GM21447 (cell line): ENCODE measurements around the gene TNS1.

ENCODE experiments used
- ATAC-seq: cut with Tn5 transposase; IDR thresholded peaks from one replicate; pipeline ENCODE4 v1.9.1; 2021; ENCODE audit not compliant: unreplicated experiment

TNS1 gene

DNA sequence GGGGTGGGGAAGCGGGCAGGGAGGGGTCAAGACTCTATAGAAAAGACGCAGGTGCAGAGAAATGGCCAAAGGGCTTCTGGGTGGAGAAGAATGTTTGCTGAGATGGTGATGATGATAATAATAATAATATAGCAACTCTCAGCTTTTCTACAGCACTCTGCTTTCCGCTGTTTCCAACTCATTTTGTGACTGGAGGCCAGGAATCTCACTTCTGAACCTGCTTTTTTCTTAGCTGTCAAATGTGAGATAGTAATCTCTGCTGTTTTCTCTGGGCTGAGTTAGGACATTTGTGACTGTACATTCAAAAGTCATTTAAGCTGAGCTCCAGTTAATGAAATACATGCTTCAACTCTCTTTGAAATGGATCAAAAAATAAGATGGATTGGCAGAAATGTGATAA is 58.4 kb downstream of the TNS1 start:
- ATAC-seq: no peak

DNA sequence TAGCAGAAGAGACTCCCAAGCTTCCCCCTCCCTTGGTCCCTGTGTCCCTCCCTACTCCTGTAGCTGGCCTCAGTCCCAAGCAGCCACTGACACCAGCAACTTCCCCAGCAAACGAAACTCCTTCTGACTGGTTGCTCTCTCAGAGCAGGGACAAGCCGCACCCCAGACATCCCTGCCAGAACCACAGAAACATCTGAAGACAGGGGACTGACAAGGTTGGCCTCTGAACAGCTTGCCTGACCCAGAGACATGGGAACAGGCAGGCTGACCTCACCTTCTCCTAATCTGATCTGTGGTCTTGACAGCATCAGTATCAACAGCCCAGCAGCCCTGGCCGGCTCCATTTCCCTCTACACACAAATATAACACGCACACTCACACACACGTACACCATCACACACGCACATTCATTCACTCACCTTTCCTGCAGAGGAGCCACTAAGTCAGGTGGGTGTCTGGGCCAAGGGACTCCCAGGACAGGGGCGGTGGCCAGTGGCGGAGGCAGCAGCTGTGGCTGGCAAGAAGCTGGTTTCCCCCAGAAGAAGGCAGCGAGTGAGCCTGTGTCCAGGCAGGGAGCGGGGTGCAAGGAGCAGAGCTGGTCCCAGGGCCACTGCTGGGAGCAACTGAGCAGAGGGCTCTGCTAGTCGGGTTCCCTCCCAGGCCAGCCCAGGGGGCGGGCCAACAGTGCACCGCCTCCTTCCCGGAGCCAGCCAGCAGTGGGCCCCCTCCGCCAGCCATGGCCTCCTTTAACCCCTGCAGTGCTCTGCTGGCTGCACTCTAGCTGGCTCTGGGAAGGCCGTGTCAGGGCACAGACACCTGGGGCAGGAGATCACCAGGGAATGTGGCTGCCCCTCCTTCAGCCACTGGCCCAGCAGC is 59.1 kb downstream of the TNS1 start:
- ATAC-seq: no peak

DNA sequence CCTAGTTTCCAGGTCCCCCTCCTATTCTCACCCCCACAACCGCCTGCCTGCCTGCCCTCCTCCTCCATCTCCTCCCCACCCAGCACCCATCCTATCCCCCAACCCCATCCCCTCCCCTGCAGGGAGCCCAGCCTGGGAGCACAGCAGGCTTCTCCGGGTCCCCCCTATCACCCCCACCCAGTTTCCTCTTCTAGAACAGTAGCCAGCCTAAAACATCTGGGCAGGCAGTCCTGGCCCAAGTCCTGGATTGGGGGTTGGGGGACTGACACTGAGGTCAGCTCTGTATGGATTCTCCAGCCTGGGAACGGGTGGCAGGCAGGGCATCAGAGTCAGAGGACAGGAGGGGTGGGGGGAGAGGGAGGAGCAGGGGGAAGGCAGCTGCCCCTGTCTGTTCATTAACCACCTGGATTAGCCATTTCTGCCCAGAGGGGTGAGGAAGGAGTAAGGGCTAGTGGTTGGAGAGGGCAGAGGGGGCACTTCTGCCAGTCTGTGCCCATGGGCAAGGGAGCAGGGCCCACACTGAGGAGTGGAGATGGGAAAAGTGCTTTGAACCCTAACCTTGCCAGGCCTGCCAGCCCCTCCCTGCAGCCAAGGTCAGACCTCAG is 60.0 kb downstream of the TNS1 start:
- ATAC-seq: no peak

DNA sequence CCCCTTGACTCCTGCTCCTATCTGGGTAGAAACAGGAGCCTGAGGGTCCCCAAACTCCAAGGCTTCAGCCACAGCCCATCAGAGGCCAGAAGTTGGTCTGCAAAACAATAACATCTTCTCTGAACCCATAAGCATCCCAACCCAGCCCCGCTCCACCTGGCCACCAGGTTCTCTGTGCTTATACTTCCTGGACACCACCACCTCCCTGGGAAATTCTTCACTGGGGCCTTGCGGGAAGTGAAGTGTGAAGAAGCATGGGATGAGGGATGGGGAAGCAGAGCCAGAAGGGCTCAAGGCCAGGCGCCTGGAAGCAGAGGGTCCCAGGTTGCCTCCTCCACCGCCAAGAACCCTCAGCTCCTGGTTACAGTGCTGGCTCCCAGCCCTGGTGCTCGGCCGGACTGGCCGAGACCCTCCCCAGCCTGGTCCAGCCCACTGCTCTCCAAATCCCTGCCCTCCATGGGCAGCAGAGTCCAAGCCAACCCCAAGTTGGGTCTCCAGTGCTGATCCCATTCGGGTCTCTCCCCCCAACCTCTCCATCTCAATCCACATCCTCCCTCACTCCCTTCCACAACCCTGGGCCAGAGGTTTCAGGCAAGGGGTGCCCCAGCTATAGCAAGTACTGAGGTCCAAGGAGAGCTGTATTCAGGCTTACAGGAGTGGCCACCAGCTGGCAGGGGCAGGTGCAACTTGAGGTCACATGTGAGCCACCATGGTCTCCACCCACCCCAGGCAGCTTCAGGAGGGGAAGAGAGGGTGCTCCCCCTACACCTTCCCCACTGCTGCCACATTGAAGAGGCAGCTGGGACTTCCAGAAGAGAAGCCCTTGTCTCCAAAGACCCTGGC is 60.7 kb downstream of the TNS1 start:
- ATAC-seq: no peak

DNA sequence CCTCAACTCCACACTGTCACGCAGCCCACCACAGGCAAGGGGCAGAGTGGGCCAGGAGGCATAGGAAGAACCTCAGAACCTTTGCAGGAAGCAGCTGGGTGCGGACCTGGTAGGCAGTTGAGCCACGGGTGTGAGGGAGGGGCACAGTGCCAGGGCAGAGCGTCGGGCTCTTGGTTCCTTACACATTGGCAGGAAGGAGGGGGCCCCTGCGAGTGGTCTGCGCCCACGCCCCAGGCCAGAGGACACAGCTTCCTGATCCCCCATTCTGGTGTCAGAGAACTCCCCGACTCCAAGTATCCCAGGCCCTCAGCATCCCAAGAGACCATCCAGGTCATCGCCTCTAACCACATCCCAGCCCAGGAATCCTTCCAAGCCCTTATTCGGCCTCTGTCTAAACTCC is 61.5 kb downstream of the TNS1 start:
- ATAC-seq: no peak

DNA sequence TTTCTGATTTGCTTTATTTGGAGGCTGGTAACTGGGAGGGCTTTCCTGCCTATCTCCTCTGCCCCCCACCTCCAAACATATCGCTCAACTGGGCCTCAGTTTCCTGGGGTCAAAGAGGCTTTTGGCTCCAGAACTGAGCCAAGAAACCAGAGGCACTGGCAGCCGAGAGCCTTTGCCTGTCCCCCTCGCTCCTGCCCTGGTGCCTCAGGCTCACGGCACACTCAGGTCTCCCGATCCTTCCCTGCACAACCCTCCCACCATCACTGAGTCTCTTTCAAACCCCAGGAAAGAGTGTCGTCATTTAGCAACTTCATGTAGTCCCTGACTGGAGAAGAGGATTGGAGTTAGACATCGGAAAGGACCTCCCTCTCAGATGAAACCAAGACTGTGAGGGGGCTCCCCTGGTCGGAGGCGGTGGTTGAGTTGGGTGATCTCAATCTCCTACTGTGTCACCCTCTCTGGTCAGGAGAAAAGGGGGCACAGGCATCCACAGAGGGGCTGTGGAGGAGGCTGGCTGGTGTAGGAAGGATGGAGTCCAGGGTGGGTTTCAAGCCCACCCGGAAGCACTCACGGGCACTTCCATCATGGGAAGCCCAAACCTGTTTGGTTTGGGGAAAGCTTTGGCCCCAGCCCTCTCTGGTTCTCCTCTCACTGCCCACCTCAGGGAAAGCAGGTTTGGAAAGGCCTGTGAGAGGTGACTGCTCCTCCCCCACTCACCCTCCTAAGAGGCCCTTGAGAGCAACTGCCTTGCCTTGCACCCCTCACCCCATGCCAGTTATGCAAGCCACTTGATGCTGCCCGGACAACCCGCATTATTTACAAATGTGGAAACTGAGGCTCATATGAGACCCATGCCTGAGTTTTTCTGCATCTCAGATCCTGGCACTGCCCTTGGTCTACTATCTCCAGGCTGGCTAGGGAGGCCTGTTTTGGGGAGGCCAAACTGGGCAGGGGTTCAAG is 62.3 kb downstream of the TNS1 start:
- ATAC-seq: no peak

DNA sequence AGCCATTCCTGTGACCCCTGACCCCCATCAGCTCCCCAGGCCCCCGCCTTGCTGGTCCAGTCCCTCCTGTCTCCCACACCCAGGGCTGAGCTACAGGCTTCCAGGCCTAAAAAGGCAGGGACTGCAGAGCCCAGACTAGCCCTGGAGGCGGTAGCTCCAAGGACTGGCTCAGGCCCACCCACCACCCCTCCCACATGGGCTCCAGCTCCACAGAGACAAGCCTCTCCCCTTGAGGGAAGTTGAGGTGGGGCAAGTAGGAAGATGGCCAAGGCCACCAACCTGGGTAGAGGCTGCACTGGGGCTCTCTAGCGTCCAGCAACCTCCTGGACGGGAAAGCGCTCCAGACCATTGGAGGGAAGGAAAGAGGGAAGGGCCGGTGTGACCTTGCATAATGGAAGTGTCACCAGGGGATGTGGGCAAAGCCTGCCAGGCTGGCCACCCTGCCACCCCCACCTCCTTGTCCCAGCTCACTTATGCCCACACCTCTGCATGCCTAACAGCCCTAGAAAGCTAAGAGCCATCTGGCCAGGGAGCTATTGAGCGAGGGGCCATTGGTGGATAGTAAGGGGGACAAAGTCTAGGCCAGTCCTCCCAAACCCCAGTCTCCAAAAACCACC is 63.1 kb downstream of the TNS1 start:
- no peak for ATAC-seq

DNA sequence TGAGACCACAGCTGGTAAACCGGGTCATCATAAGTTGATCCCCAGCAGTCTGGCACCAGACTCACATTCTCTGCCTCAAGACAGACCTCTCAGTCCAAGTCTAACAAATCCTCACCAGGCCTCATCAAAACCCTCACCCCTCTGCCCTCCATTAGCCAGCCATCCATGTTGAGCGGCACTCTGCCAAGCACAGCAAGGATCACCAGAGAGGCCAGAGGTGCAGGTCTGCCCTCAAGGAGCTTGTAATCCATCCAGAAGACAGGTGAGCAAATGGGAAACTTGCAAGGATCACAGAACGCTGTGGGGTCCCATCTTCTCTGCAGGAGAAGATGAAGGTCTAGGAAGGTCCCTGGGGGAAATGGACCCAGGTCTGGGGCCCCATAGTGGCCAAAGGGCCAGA is 63.6 kb downstream of the TNS1 start:
- no peak for ATAC-seq

DNA sequence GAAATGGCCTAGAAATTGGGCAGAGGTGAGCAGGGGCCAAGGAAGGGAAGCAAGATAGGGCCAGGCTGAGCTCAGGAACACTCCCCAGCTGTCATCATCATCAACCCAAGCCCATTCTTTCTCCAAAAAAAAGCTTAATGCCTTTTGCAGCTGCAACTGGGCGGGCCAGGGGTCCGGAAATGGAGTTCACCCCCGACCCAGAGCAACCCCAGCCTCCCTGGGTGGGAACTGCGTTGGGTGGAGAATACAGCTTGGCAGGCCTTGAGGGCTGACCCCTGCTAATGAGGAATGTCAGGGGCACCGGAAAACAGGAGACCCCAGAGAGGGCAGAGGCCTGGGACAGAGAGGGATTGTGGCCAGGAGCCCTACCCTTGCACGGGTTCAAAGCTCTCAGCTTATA is 64.8 kb downstream of the TNS1 start:
- no peak for ATAC-seq

DNA sequence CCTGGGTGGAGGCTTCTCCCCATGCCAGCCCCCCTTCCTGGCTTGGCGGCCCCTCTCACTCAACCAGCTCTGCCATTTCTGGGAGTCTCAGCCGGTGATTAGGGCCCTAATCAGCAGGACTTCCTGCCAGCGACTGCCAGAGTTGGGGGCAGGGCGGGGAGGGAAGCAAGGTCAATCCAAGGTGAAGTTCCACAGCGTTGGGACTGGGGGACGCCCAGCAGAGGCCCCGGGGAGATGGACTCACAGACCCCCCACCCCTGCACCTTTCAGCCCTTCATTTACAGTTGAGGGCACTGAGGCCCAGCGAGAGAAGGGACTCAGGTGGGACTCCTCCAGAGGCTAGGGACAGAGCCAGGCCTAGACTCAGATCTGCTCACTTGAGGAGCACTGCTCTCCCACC is 65.3 kb downstream of the TNS1 start:
- ATAC-seq: no peak

DNA sequence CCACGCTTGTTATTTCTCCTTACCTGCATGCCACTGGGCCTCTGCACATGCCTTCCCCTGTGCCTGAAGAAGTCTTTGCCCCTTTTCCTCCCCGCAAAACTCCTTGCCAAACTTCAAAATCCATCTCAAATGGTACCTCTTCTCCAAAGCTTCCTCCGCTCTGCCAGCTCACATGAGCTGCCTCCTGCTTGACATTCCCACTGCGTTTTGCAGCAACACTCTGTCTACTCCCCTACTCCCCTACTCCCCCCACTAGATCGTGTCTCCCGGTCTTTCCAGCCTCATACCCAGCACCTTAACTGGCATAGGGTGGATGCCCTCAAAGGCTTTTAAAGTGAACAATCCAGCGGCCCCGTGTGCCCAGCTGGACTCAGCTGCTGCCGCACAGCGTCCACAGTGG is 65.8 kb downstream of the TNS1 start:
- no peak for ATAC-seq

DNA sequence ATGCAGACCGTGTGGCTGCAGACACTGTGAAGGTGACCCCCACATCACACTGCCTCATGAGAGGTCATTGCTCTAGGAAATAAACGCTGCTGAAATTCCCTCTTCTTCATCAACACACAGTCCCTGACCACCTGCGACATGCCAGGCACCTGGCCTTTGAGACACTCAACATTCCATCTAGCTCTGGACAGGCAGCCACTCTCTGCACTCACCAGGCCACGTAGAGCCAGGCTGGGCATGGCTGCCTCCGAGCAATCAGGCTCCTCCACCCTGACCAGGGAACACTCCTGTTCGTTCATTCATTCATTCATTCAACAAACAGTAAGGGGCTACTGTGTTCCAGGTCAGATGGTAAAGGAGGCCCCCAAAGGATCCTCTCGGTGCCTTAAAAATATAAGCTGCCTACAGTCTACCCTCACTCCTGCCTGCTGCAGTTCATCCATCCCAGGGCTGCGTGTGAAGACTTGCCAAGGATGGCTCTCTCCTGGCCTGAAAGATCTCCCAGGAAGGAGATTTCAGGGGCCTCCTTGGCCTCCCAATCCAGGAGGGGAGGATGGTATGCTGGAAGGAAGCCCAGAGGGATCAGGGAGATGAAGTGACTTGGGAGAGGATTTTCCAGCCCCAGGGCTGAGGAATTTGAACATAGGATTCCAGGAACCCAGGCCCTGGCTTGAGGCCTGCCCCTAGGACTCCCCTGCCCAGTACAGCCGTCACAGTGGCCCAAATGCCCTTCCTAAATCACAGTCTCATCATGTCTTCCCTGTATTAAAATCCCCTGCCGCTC is 66.7 kb downstream of the TNS1 start:
- no peak for ATAC-seq

DNA sequence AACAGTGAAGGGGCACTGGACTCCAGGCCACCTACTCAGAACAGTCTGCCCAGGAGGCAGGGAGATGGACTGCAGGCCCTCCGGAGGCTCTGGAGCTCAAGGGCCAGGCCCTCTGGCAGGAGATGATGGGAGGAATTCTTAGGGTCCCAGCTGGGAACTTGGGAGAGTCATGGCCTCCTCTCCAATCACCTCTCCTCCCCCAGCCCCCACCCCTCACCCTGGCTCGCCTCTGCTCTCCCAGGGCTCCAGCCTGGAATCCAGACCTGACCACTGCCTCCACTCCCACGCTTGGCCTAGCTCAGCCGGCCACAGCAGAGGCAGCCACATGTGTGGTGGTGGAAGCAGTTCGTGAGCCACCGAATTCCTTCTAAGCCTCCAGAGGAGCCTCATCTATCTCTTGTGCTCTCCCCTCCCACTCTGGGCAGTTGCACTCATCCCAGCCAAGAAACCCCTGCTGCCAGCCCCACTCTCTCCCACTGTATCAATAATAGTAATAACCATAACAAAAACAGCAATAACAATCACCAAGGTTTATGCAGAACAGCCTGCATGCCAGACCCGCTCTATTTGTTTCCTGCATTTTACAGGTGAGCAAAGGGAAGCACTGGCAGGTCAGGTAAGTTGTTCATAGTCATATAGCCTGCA is 67.4 kb downstream of the TNS1 start:
- ATAC-seq: no peak

DNA sequence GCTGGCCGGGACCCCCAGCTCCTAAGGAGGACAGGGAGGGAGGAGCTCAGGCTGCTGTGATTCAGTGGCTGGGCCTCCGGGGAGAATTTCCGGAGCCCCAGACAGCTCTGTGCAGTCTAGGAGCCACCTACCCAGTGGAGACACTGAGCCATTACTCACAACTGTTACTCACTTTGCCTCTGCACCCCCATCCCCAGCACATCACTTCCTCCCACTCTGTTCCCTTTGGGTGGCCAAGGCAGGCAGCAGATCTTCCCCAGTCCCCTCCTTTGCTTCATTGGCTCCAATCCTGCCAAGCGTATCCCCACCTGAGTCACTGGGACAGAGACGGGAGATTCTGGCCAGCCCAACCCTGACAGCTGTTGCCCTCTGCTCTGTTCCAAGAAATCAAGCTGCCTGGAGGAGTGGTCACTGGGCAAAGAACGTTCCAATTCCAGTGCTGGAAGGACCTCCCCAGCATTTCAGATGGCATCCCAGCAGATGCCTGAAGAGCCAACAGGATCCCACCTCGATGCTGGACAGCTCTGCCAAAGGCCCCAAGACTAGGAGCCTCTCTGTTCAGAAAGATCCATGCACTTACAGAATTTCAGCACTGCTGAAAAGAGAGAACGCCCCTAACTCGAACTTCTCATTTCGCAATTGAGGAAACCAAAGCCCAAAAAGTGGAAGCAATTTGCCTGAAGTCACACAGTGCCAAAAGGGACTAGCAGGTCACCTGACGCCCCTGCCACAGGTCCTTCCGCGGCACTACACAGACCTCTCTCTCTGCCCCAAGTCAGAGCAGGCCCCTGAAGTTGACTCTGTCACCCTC is 68.3 kb downstream of the TNS1 start:
- ATAC-seq: no peak

DNA sequence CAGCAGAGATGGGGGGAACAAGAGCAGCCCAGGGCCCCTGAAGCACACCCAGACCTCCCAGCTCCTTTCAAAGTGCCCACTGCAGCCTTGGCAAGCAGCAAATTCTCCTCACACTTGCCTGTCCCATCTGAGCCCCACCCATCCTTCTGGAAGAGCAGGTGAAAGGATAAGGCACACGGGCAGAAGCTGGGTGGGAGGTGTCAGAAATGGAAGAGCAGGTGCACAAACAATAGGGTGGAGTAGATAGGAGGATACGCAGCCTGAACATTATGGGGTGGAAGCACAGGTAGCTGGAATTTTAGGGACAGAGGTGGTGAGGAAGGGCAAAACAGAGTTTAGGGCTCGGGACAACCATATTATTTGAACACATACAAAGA is 69.2 kb downstream of the TNS1 start:
- ATAC-seq: no peak

DNA sequence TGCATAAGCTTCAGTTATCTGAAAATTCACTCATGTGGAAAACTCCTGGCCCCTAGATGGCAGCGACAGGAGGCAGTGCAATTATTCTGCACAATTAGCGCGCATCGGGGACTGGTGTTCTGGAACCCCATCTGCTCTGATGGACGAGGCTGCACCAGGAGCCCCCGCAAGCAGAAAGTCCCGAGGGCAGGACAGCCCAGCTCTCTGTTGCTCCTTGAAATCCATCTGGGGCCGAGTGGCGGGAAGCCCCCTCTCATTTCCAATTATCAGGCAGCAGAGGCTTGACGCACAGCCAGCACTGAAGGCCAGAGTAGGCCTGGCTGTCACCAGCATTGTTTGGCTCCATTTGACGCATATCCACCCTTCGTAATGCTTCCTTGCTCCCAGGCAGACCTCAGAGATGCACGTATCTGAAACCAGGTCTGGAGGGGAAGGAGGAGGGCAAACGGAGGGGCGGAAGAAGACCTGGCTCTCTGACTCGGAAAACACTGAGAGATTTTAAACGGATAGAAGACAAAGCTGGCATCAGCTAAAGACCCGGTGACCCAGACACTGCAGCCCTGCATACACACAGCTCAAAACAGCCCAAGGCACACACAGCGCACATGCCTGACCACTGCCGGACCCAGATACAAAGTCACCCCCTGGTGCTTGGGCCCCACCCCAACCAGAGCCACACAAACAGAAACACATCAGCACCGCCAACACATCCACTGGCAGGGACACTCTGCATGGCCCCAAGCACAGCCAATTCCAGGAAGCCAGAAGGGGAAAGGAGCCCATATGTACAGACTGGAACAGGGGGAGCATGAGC is 69.8 kb downstream of the TNS1 start:
- ATAC-seq: no peak

DNA sequence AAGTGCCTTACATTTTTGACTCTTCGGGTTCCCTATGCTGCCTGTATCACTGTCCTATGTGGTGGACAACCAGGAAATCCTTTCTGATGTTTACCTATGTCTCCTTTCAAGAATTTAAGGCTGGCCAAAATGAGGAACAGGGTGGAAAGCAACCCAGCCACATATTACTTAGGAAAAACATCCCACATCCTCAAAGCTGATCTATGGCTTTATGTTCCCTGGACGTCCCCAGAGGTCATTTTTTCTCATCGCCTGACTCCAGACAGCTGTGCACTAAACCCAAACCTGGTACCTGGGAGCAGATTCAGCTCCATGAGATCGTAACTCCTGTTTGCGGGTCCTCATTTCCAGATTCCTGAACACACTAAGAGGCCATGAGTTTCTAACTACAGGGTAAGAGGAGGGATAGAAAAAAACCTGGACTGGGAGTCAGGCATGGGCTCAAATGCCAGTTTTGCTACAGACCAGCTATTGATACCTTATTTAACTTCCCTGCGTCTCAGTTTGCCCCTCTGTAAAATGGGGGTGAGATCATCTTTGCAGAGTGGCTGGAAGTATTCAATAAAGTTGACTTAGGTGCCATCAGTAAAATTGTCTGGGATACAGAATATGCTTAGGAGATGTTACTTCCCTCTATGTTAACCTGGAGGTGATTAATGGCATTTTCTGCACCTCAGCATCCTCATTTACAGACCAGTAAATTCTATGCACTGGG is 70.8 kb downstream of the TNS1 start:
- no peak for ATAC-seq
